Transverse colon (tissue), 4 donors: ENCODE results near the gene RGS7BP.

Source experiments
- CTCF ChIP-seq, 5 experiments: fragments of 200-600 bp in 3 of 5; fragments of 450-650 bp in 2 of 5; sonication (generic) in 3 of 5; IDR thresholded peaks; 1 replicate in 2 of 5; 2 replicates in 3 of 5; pipeline ENCODE4 v1.5.1; 2016 to 2017; ENCODE audit warnings: antibody characterized with exemption in 5 of 5, inconsistent platforms in 3 of 5, mild to moderate bottlenecking in 2 of 5, moderate library complexity in 1 of 5
- POLR2AphosphoS5 ChIP-seq, 3 donors: sonication (generic); formaldehyde crosslinking; IDR thresholded peaks; one replicate each; pipeline ENCODE4 v1.6.1; 2016; ENCODE audit warnings: antibody characterized with exemption in 3 of 3

GRCh38 chr5:64487283-64487682, 18.5 kb upstream of the RGS7BP start:
- TF ChIP-seq CTCF (IDR thresholded peaks at IDR 0.05) (no peak), POLR2AphosphoS5 (IDR thresholded peaks at IDR 0.05) (no peak)
